Measurements from ENCODE around the gene CISD3. TPM values are rescaled to one million over a fixed set of nuclear protein-coding genes. Genes with fewer than 3 reads are reported as not detected.
A peak's percentile ranks its signal among the peaks of the same experiment; 100 is the strongest.

Gene CISD3
- total and polyA plus RNA-seq, 2 experiments from 2014 or later, result 0.94 to 8.9 TPM

DNA sequence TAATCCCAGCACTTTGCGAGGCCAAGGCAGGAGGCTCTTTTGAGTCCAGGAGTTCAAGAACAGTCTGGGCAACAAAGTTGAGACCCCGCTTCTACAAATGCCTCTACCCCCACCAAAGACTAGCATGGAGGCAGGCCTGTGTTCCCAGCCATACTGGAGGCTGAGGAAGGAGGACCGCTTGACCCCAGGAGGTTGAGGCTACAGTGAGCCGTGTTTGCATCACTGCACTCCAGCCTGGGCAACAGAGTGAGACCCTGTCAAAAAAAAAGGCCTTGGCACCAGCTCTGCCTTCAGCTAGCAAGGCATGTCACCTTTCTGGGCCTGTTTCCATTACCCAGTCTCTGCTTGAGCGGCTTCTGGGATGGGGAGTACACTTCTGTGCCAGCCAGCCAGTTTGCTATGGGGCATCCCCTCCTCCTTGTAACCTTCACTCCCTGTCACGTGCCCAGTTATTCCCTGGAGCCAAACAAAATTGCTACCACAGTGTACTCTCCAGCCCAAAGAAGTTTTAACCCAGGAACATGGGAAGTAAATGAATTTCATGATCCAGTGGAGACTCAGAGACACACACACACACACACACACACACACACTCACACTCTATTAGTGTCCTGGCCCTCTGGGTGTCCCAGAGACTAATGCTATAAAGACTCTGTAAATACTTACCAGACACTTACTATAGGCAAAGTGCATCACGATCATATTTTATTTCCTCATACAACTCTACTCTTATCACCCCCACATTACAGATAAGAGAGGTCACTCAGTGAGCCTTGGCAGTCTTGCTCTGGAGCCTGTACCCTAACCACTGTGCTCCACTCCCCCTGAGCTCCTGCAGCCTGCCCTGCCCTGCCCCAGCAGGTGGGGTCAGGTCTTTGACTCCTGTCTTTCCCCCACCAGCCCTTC lies 2.5 kb downstream of the CISD3 start:
- H3K27ac ChIP-seq (ENCODE audit: low read depth), result no peak overlapping the region
- Mint-ChIP-seq H3K36me3 (ENCODE audit: low read depth) (peaks cover 38% of the 10 kb centered on the region), H3K27ac (no peak overlapping the region), H3K27me3 (ENCODE audit: insufficient read depth, low read depth, poor library complexity) (peaks cover 39% of the 10 kb centered on the region), H3K9me3 (no peaks in the 10 kb centered on the region), H3K4me1 (peaks cover 35% of the 10 kb centered on the region), H3K4me3 (no peak overlapping the region; the same call in 2 of the 3 replicates)
- H3K4me2 ChIP-seq, result no peak overlapping the region
- H3K4me1 ChIP-seq (ENCODE audit: insufficient read depth), result peaks cover 22% of the 10 kb centered on the region
- H2AFZ ChIP-seq, result no peak overlapping the region
- ATAC-seq (no peak), DNase-seq (ENCODE audit: low spot score) (no peak)
- H3K36me3 ChIP-seq (ENCODE audit: insufficient read depth), result no peaks in the 10 kb centered on the region; the same call in 1 of the 2 replicates
- peaks cover 21% of the 10 kb centered on the region for H3K27me3 ChIP-seq (ENCODE audit: insufficient read depth)
- H3K9me2 ChIP-seq (ENCODE audit: insufficient read depth), result no peaks in the 10 kb centered on the region
- H3F3A ChIP-seq (replicated peaks; ENCODE audit: low read depth), result peaks cover 15% of the 10 kb centered on the region
- H4K20me1 ChIP-seq (replicated peaks; ENCODE audit: insufficient read depth), result peaks cover 21% of the 10 kb centered on the region
- TF ChIP-seq POLR2AphosphoS5 (IDR thresholded peaks at IDR 0.05; ENCODE audit: low read depth), result peak; percentile 9; the same call in 1 of the 2 replicates
- TF ChIP-seq, protein P1, sequence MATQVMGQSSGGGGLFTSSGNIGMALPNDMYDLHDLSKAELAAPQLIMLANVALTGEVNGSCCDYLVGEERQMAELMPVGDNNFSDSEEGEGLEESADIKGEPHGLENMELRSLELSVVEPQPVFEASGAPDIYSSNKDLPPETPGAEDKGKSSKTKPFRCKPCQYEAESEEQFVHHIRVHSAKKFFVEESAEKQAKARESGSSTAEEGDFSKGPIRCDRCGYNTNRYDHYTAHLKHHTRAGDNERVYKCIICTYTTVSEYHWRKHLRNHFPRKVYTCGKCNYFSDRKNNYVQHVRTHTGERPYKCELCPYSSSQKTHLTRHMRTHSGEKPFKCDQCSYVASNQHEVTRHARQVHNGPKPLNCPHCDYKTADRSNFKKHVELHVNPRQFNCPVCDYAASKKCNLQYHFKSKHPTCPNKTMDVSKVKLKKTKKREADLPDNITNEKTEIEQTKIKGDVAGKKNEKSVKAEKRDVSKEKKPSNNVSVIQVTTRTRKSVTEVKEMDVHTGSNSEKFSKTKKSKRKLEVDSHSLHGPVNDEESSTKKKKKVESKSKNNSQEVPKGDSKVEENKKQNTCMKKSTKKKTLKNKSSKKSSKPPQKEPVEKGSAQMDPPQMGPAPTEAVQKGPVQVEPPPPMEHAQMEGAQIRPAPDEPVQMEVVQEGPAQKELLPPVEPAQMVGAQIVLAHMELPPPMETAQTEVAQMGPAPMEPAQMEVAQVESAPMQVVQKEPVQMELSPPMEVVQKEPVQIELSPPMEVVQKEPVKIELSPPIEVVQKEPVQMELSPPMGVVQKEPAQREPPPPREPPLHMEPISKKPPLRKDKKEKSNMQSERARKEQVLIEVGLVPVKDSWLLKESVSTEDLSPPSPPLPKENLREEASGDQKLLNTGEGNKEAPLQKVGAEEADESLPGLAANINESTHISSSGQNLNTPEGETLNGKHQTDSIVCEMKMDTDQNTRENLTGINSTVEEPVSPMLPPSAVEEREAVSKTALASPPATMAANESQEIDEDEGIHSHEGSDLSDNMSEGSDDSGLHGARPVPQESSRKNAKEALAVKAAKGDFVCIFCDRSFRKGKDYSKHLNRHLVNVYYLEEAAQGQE (IDR thresholded peaks at IDR 0.05; ENCODE audit: unreplicated experiment), result no peak
- no peaks in the 10 kb centered on the region for H3K79me2 ChIP-seq (replicated peaks; ENCODE audit: insufficient read depth)
- H3K4me3 ChIP-seq, result no peak overlapping the region

DNA sequence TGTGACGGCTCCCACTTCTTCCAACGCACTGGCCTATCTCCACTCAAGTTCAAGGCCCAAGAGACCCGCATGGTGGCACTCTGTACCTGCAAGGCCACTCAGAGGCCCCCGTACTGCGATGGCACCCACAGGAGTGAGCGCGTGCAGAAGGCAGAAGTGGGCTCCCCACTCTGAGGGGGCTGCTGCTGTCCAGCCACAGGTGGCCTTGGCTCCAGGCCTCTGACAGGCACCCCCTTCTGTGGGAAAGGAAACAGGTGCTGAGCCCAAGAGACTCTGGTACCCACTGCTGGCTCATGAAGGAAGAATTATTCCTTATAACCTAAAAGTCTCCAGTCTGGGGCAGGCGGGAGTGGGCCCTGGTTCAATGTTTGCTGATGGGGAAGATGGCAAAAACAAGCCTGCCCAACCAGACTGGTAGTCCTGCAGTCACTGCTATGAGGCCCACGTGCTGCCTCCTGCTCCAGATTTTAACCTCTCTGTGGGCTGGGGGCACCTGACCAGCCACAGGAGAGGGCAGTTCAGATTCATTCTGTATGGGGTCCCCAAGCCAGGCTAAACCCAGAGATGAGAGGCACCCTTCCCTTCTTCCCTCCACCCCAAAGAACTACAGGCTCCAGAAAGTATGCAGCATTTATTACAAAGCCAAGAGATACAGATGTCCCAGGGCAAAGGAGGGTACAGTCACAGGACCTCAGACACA lies 3.3 kb downstream of the CISD3 start:
- no peaks in the 10 kb centered on the region for H3K9me3 Mint-ChIP-seq
- peaks cover 28% of the 10 kb centered on the region for H3K4me1 Mint-ChIP-seq
- peaks cover 25% of the 10 kb centered on the region for H4K20me1 ChIP-seq (replicated peaks; ENCODE audit: insufficient read depth)
- H3K4me3 Mint-ChIP-seq, result no peak overlapping the region; the same call in 2 of the 3 replicates
- peaks cover 33% of the 10 kb centered on the region for H3K27me3 Mint-ChIP-seq (ENCODE audit: insufficient read depth, low read depth, poor library complexity)
- H3K27ac Mint-ChIP-seq, result no peak overlapping the region
- H3K4me1 ChIP-seq (ENCODE audit: insufficient read depth), result peaks cover 22% of the 10 kb centered on the region
- no peaks in the 10 kb centered on the region for H3K79me2 ChIP-seq (replicated peaks; ENCODE audit: insufficient read depth)
- peaks cover 15% of the 10 kb centered on the region for H3F3A ChIP-seq (replicated peaks; ENCODE audit: low read depth)
- peaks cover 46% of the 10 kb centered on the region for H3K36me3 Mint-ChIP-seq (ENCODE audit: low read depth)
- no peaks in the 10 kb centered on the region for H3K9me2 ChIP-seq (ENCODE audit: insufficient read depth)
- no peak for TF ChIP-seq ZNF114 (CRISPR knock-in tag; IDR thresholded peaks at IDR 0.05)
- TF ChIP-seq CREB1 (CRISPR knock-in tag; IDR thresholded peaks at IDR 0.05; ENCODE audit: low read depth), result no peak
- TF ChIP-seq POLR2AphosphoS5 (IDR thresholded peaks at IDR 0.05; ENCODE audit: low read depth), result no peak
- H3K27ac ChIP-seq (ENCODE audit: low read depth), result no peak overlapping the region
- peaks cover 13% of the 10 kb centered on the region for H3K27me3 ChIP-seq (ENCODE audit: insufficient read depth)
- H3K4me2 ChIP-seq, result no peak overlapping the region
- peaks cover 4% of the 10 kb centered on the region for H3K36me3 ChIP-seq (ENCODE audit: insufficient read depth)
- H3K4me3 ChIP-seq, result no peak overlapping the region
- DNase-seq (ENCODE audit: low spot score) (no peak), ATAC-seq (no peak)
- no peak overlapping the region for H2AFZ ChIP-seq
